Transverse colon (tissue), 3 donors: Measurements from ENCODE around the gene IRF2.

Experiments used
- CTCF ChIP-seq, 5 experiments: fragments of 200-600 bp in 3 of 5; fragments of 450-650 bp in 2 of 5; sonication (generic) in 3 of 5; IDR thresholded peaks; 1 replicate in 2 of 5; 2 replicates in 3 of 5; pipeline ENCODE4 v1.5.1; 2016 to 2017; ENCODE audit warnings: antibody characterized with exemption in 5 of 5, inconsistent platforms in 3 of 5, mild to moderate bottlenecking in 2 of 5, moderate library complexity in 1 of 5
- EP300 ChIP-seq: sonication (generic); formaldehyde crosslinking; IDR thresholded peaks from one replicate; pipeline ENCODE4 v1.6.1; 2017; ENCODE audit warnings: antibody characterized with exemption, low read depth

- TF ChIP-seq CTCF (IDR thresholded peaks at IDR 0.05) (no peak), EP300 (no peak)
These were observed 76.7 kb downstream of the IRF2 start for GRCh38 chr4:184397516-184398163.
